Measurements from ENCODE around the gene CRYBB2.

DNA sequence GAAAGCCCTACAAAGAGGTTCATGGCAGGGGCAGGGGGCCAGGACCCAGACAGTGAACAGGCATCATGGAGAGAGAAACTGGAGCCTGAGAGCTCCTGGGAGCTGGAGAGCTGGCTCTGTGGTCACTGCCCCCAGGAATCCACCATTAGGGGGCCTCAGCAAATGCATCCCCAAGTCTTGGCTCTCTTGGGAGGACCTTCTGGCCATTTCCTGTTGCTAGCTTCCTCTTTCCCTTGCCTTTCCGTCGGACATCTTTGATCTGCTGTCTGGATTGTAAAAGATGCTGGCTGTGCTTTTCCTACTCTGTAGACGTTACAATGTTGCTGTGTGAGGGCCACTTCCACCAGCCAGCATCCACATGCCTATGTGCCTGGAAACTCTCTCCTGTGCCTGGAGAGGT lies 7.1 kb upstream of the CRYBB2 start:
- TF ChIP-seq, protein P1, sequence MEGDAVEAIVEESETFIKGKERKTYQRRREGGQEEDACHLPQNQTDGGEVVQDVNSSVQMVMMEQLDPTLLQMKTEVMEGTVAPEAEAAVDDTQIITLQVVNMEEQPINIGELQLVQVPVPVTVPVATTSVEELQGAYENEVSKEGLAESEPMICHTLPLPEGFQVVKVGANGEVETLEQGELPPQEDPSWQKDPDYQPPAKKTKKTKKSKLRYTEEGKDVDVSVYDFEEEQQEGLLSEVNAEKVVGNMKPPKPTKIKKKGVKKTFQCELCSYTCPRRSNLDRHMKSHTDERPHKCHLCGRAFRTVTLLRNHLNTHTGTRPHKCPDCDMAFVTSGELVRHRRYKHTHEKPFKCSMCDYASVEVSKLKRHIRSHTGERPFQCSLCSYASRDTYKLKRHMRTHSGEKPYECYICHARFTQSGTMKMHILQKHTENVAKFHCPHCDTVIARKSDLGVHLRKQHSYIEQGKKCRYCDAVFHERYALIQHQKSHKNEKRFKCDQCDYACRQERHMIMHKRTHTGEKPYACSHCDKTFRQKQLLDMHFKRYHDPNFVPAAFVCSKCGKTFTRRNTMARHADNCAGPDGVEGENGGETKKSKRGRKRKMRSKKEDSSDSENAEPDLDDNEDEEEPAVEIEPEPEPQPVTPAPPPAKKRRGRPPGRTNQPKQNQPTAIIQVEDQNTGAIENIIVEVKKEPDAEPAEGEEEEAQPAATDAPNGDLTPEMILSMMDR (IDR thresholded peaks at IDR 0.05; ENCODE audit: low read depth, low read length), result no peak
- TF ChIP-seq, protein P2, sequence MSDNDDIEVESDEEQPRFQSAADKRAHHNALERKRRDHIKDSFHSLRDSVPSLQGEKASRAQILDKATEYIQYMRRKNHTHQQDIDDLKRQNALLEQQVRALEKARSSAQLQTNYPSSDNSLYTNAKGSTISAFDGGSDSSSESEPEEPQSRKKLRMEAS (IDR thresholded peaks at IDR 0.05; ENCODE audit: low read depth, low read length), result no peak
- TF ChIP-seq POLR2A (IDR thresholded peaks at IDR 0.05; ENCODE audit: extremely low read depth, insufficient read length) (no peak), MYC (IDR thresholded peaks at IDR 0.05; ENCODE audit: low read depth, low read length) (no peak)
